ENCODE results near the gene HIRA.

DNA sequence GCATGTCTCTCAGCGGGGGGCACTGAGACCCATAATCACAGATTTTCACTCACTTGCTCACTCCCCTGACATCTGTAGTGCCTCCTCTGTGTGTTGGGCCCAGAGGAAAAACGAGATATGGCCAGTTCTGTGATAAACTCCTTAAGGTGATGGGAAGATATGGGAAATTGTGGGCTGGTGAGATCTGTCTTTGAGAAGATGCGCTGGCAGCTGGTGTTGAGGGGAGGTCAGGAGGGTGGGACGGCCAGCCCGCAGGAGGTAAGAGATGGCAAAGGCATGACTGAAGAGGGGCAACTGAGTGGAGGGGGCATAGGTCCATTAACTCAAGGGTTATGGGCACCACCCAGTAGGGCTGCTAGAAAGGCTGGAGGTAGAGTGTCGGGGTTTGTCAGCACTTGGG is 79.9 kb downstream of the HIRA start:
- no peak for TF ChIP-seq POLR2A (IDR thresholded peaks at IDR 0.05; ENCODE audit: low read depth, low read length)
- TF ChIP-seq TAF1 (IDR thresholded peaks at IDR 0.05; ENCODE audit: borderline replicate concordance, low read depth, low read length): no peak
